Testis (tissue), 3 donors: ENCODE measurements around the gene SLC4A9. TPM values are rescaled to one million over a fixed set of nuclear protein-coding genes. Genes with fewer than 3 reads are reported as not detected.

Source experiments
- DNase-seq: peaks from one replicate; pipeline ENCODE4 v3.0.0-alpha.2; 2019
- H3K27ac ChIP-seq, 2 donors: fragments of 200-600 bp; sonication (generic); one replicate each; pipeline ENCODE4 v1.5.1; 2019
- H3K27me3 ChIP-seq: fragments of 200-600 bp; sonication (generic); one replicate; pipeline ENCODE4 v1.5.1; 2019
- H3K36me3 ChIP-seq: fragments of 200-600 bp; sonication (generic); one replicate; pipeline ENCODE4 v1.5.1; 2017; ENCODE audit warnings: low read depth; ENCODE audit errors: missing control alignments
- H3K4me1 ChIP-seq: fragments of 200-600 bp; sonication (generic); one replicate; pipeline ENCODE4 v1.5.1; 2019
- H3K4me3 ChIP-seq, 2 donors: fragments of 200-600 bp; sonication (generic); one replicate each; pipeline ENCODE4 v1.5.1; 2017 to 2019
- H3K9me3 ChIP-seq: fragments of 200-600 bp; sonication (generic); one replicate; pipeline ENCODE4 v1.5.1; 2017
- CTCF ChIP-seq, 3 experiments: fragments of 450-650 bp in 2 of 3; fragments of 200-600 bp in 1 of 3; sonication (generic) in 1 of 3; IDR thresholded peaks; one replicate each; pipeline ENCODE4 v1.5.1; 2016 to 2019; ENCODE audit warnings: antibody characterized with exemption in 3 of 3, mild to moderate bottlenecking in 2 of 3, moderate library complexity in 1 of 3
- POLR2A ChIP-seq: fragments of 450-650 bp; IDR thresholded peaks from one replicate; pipeline ENCODE4 v1.6.1; 2017; ENCODE audit warnings: antibody characterized with exemption, mild to moderate bottlenecking, moderate library complexity
- WGBS, 2 donors: methylation state at CpG; one replicate each; pipeline ENCODE4 v1.1.5; 2018; 5-methylcytosine and 5-hydroxymethylcytosine counted together
- intact Hi-C: fragments of 100-400 bp; cut with DNase I; formaldehyde crosslinking; loops from one replicate; pipeline ENCODE4 v1.15.1; 2023; ENCODE audit warnings: low total_unique reads
- polyA plus RNA-seq: library from polyadenylated mRNA; stranded (reverse); fragments of 350-450 nt; fragmentation: Illumina TruSeq; extraction: RNeasy Lipid Tissue Mini Kit (QIAGEN cat#74804); gene quantifications from one replicate; pipeline ENCODE4 v1.2.3, GENCODE V29; 2014; ENCODE audit warnings: low read depth, low replicate concordance; ENCODE audit not compliant: insufficient read depth
- total RNA-seq, 2 donors: library from RNA; depleted of rRNA; stranded (reverse); fragments of >200 nt; gene quantifications; one replicate each; pipeline ENCODE4 v1.2.3, GENCODE V29; 2016

The SLC4A9 gene
- total and polyA plus RNA-seq, 3 donors from 2014 or later = 0.81 to 1.2 (median 1.2) TPM

- intact Hi-C loops = no loop called here
Measured at GRCh38 chr5:140327589-140327988, 32.4 kb upstream of the SLC4A9 start.

GRCh38 chr5:140328036-140328764, 31.8 kb upstream of the SLC4A9 start:
- 80 to 90% methylated on average over 8 of the region's 8 CpGs for WGBS, 2 donors
- Histone ChIP-seq H3K36me3 (no peaks in the 10 kb centered on the region), H3K4me3 (no peak overlapping the region), H3K9me3 (no peaks in the 10 kb centered on the region), H3K27me3 (no peaks in the 10 kb centered on the region), H3K4me1 (peaks cover 20% of the 10 kb centered on the region), H3K27ac (no peak overlapping the region)
- intact Hi-C loops = no loop called here
- TF ChIP-seq POLR2A (no peak), CTCF (IDR thresholded peaks at IDR 0.05) (no peak)
- DNase-seq = no peak

More at GRCh38 chr5:140327589-140327988, 32.4 kb upstream of the SLC4A9 start:
- DNase-seq = no peak
- TF ChIP-seq POLR2A (no peak), CTCF (IDR thresholded peaks at IDR 0.05) (no peak)
- WGBS, 2 donors = 58 to 67% methylated on average over 2 of the region's 2 CpGs
- Histone ChIP-seq H3K27me3 (no peaks in the 10 kb centered on the region), H3K4me1 (peaks cover 25% of the 10 kb centered on the region), H3K36me3 (no peaks in the 10 kb centered on the region), H3K9me3 (no peaks in the 10 kb centered on the region), H3K4me3 (no peak overlapping the region), H3K27ac (no peak overlapping the region)

GRCh38 chr5:140329739-140330481, 30.1 kb upstream of the SLC4A9 start:
- Histone ChIP-seq H3K4me3 (no peak overlapping the region), H3K4me1 (peaks cover 3% of the 10 kb centered on the region), H3K36me3 (no peaks in the 10 kb centered on the region), H3K9me3 (no peaks in the 10 kb centered on the region), H3K27ac (no peak overlapping the region), H3K27me3 (no peaks in the 10 kb centered on the region)
- no peak for TF ChIP-seq CTCF (IDR thresholded peaks at IDR 0.05)
- TF ChIP-seq POLR2A = no peak
- 79 to 82% methylated on average over 5 of the region's 5 CpGs for WGBS, 2 donors
- DNase-seq = no peak
- intact Hi-C loops = no loop called here

- no peak overlapping the region for H3K27ac ChIP-seq
- no peaks in the 10 kb centered on the region for H3K9me3 ChIP-seq
- no peak for DNase-seq
- H3K36me3 ChIP-seq = no peaks in the 10 kb centered on the region
- 89 to 94% methylated on average over 1 of the region's 1 CpG for WGBS, 2 donors
- no peaks in the 10 kb centered on the region for H3K27me3 ChIP-seq
- peaks cover 3% of the 10 kb centered on the region for H3K4me1 ChIP-seq
- intact Hi-C loops = no loop called here
- no peak for TF ChIP-seq POLR2A
- no peak for TF ChIP-seq CTCF (IDR thresholded peaks at IDR 0.05)
- no peak overlapping the region for H3K4me3 ChIP-seq
Measured at GRCh38 chr5:140331638-140332037, 28.4 kb upstream of the SLC4A9 start.
